ENCODE measurements around the gene GMPR2. TPM values are rescaled to one million over a fixed set of nuclear protein-coding genes. Genes with fewer than 3 reads are reported as not detected.

The GMPR2 gene
- total RNA-seq, 1 experiment from 2014 or later = 85.8 TPM

GRCh38 chr14:24235804-24236688, 3.3 kb downstream of the GMPR2 start:
- Histone ChIP-seq H3K36me3 (ENCODE audit: insufficient read depth, low read length, poor library complexity, severe bottlenecking) (peaks cover 60% of the 10 kb centered on the region), H3K4me3 (ENCODE audit: low read depth, low read length, poor library complexity, severe bottlenecking) (no peak overlapping the region), H3K27ac (ENCODE audit: low read depth, low read length, poor library complexity, severe bottlenecking) (no peak overlapping the region), H3K4me1 (ENCODE audit: insufficient read depth, low read length, poor library complexity, severe bottlenecking) (peaks cover 12% of the 10 kb centered on the region), H3K27me3 (replicated peaks; ENCODE audit: insufficient read depth, low read depth, low read length, poor library complexity) (no peaks in the 10 kb centered on the region), H3K9me3 (ENCODE audit: low read depth, low read length, poor library complexity, severe bottlenecking) (no peaks in the 10 kb centered on the region)
- ChIA-PET CTCF (no interaction called here), POLR2A (ENCODE audit: low non-redundant PET) (no interaction called here)
- intact Hi-C loops (cut with micrococcal nuclease; ENCODE audit: unreplicated experiment) = no loop called here
- no peak for DNase-seq (ENCODE audit: low spot score)
- TF ChIP-seq CTCF (conservative IDR thresholded peaks at IDR 0.05; ENCODE audit: low read depth, low read length) (no peak), EZH2 (IDR thresholded peaks at IDR 0.05; ENCODE audit: borderline replicate concordance, low read depth, low read length, poor library complexity, severe bottlenecking) (no peak)
- no TSS peak for BruUV-seq (replicated peaks)

GRCh38 chr14:24236689-24237462, 4.1 kb downstream of the GMPR2 start:
- ChIA-PET CTCF (no interaction called here), POLR2A (ENCODE audit: low non-redundant PET) (no interaction called here)
- no peak for TF ChIP-seq EZH2 (IDR thresholded peaks at IDR 0.05; ENCODE audit: borderline replicate concordance, low read depth, low read length, poor library complexity, severe bottlenecking)
- TF ChIP-seq CTCF (conservative IDR thresholded peaks at IDR 0.05; ENCODE audit: low read depth, low read length) = no peak
- no peak overlapping the region for H3K4me3 ChIP-seq (ENCODE audit: low read depth, low read length, poor library complexity, severe bottlenecking)
- peaks cover 60% of the 10 kb centered on the region for H3K36me3 ChIP-seq (ENCODE audit: insufficient read depth, low read length, poor library complexity, severe bottlenecking)
- no peak for DNase-seq (ENCODE audit: low spot score)
- H3K4me1 ChIP-seq (ENCODE audit: insufficient read depth, low read length, poor library complexity, severe bottlenecking) = peaks cover 13% of the 10 kb centered on the region
- no peaks in the 10 kb centered on the region for H3K27me3 ChIP-seq (replicated peaks; ENCODE audit: insufficient read depth, low read depth, low read length, poor library complexity)
- no peaks in the 10 kb centered on the region for H3K9me3 ChIP-seq (ENCODE audit: low read depth, low read length, poor library complexity, severe bottlenecking)
- no TSS peak for BruUV-seq (replicated peaks)
- no peak overlapping the region for H3K27ac ChIP-seq (ENCODE audit: low read depth, low read length, poor library complexity, severe bottlenecking)
- intact Hi-C loops (cut with micrococcal nuclease; ENCODE audit: unreplicated experiment) = no loop called here

GRCh38 chr14:24237463-24237955, 4.8 kb downstream of the GMPR2 start:
- Histone ChIP-seq H3K27me3 (replicated peaks; ENCODE audit: insufficient read depth, low read depth, low read length, poor library complexity) (no peaks in the 10 kb centered on the region), H3K36me3 (ENCODE audit: insufficient read depth, low read length, poor library complexity, severe bottlenecking) (peaks cover 60% of the 10 kb centered on the region), H3K27ac (ENCODE audit: low read depth, low read length, poor library complexity, severe bottlenecking) (no peak overlapping the region), H3K4me3 (ENCODE audit: low read depth, low read length, poor library complexity, severe bottlenecking) (no peak overlapping the region), H3K4me1 (ENCODE audit: insufficient read depth, low read length, poor library complexity, severe bottlenecking) (peaks cover 13% of the 10 kb centered on the region), H3K9me3 (ENCODE audit: low read depth, low read length, poor library complexity, severe bottlenecking) (no peaks in the 10 kb centered on the region)
- ChIA-PET POLR2A (ENCODE audit: low non-redundant PET) (no interaction called here), CTCF (interaction anchor here (1.4 kb wide), 1 partner anchor 60 kb away, joined by 4 read pairs; no protein-coding TSS in a partner anchor)
- DNase-seq (ENCODE audit: low spot score) = no peak
- TF ChIP-seq CTCF (conservative IDR thresholded peaks at IDR 0.05; ENCODE audit: low read depth, low read length) = no peak
- TF ChIP-seq EZH2 (IDR thresholded peaks at IDR 0.05; ENCODE audit: borderline replicate concordance, low read depth, low read length, poor library complexity, severe bottlenecking) = no peak
- intact Hi-C loops (cut with micrococcal nuclease; ENCODE audit: unreplicated experiment) = no loop called here
- BruUV-seq (replicated peaks) = no TSS peak
